Right lobe of liver (tissue), 4 donors: ENCODE results near the gene PDE9A.

Source experiments
- POLR2A ChIP-seq: fragments of 450-650 bp; IDR thresholded peaks from one replicate; pipeline ENCODE4 v1.6.1; 2017; ENCODE audit warnings: antibody characterized with exemption, mild to moderate bottlenecking
- TF ChIP-seq, protein P1 (sequence below), 4 donors: fragments of 200-600 bp in 3 of 4; fragments of 450-650 bp in 1 of 4; IDR thresholded peaks; one replicate each; pipeline versions ENCODE4 v1.5.1 to v1.8.0; 2016 to 2022; ENCODE audit warnings: antibody characterized with exemption in 4 of 4, mild to moderate bottlenecking in 2 of 4
- donor health status: DM: no; HTN: no; CAD: no.
- donor health status: DM: no; HTN: no; CAD: no.
- donor health status: DM: no; HTN: yes; CAD: no.

DNA sequence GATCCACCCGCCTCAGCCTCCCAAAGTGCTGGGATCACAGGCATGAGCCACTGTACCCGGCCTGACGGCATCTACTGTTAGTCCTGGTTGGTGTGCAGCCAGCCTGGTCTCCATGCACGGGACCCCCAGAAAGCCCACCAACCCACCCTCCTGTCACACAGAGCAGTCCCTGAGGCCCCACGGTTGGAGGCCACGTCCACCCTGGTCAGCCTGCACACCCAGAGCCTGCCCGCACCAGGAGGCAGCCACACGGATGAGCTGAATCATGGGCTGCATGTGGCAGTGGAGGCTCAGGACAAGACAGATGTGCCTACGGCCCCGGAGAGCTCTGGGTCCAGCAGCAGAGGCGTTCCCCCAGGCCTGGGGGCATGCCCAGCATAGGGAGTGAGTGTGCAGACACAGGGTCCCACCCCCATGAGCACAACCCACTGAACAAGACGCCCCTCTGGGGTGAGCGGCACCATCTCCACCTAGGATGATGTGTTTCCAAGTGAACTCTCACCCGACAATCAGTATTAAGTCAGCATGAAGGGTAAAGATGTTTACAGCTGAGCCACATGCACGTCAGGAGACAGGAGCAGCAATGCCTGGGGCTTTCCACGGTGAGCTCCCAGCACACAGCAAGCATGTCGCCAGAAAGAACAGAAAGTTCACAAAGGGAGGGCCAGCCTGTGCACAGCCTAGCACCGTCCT is 123.8 kb downstream of the PDE9A start:
- TF ChIP-seq, protein P1, sequence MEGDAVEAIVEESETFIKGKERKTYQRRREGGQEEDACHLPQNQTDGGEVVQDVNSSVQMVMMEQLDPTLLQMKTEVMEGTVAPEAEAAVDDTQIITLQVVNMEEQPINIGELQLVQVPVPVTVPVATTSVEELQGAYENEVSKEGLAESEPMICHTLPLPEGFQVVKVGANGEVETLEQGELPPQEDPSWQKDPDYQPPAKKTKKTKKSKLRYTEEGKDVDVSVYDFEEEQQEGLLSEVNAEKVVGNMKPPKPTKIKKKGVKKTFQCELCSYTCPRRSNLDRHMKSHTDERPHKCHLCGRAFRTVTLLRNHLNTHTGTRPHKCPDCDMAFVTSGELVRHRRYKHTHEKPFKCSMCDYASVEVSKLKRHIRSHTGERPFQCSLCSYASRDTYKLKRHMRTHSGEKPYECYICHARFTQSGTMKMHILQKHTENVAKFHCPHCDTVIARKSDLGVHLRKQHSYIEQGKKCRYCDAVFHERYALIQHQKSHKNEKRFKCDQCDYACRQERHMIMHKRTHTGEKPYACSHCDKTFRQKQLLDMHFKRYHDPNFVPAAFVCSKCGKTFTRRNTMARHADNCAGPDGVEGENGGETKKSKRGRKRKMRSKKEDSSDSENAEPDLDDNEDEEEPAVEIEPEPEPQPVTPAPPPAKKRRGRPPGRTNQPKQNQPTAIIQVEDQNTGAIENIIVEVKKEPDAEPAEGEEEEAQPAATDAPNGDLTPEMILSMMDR (IDR thresholded peaks at IDR 0.05), result no peak
- no peak for TF ChIP-seq POLR2A
